Neural cell (in vitro differentiated cells): ENCODE data around the gene ZNF486.
"Not testable (repeated sequence)": the region's sequence is repeated elsewhere in the genome, so short reads cannot be mapped to it uniquely, and the experiment has no call there.

Experiments used
- POLR2AphosphoS5 ChIP-seq: IDR thresholded peaks from 2 replicates; pipeline ENCODE4 v1.6.1; 2012
- TF ChIP-seq, protein P1 (sequence below): fragments of 450-650 bp; IDR thresholded peaks from 2 replicates; pipeline ENCODE4 v1.5.1; 2014; ENCODE audit warnings: antibody characterized with exemption, mild to moderate bottlenecking, moderate library complexity; ENCODE audit not compliant: poor library complexity, severe bottlenecking

DNA sequence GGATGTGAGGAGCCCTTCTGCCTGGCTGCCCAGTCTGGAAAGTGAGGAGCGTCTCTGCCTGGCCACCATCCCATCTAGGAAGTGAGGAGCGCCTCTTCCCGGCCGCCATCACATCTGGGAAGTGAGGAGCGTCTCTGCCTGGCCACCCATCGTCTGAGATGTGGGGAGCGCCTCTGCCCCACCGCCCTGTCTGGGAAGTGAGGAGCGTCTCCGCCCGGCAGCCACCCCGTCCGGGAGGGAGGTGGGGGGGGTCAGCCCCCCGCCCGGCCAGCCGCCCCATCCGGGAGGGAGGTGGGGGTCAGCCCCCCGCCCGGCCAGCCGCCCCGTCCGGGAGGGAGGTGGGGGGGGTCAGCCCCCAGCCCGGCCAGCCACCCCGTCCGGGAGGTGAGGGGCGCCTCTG lies 47.4 kb downstream of the ZNF486 start:
- TF ChIP-seq POLR2AphosphoS5: not testable (repeated sequence)
- TF ChIP-seq, protein P1, sequence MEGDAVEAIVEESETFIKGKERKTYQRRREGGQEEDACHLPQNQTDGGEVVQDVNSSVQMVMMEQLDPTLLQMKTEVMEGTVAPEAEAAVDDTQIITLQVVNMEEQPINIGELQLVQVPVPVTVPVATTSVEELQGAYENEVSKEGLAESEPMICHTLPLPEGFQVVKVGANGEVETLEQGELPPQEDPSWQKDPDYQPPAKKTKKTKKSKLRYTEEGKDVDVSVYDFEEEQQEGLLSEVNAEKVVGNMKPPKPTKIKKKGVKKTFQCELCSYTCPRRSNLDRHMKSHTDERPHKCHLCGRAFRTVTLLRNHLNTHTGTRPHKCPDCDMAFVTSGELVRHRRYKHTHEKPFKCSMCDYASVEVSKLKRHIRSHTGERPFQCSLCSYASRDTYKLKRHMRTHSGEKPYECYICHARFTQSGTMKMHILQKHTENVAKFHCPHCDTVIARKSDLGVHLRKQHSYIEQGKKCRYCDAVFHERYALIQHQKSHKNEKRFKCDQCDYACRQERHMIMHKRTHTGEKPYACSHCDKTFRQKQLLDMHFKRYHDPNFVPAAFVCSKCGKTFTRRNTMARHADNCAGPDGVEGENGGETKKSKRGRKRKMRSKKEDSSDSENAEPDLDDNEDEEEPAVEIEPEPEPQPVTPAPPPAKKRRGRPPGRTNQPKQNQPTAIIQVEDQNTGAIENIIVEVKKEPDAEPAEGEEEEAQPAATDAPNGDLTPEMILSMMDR: not testable (repeated sequence)
